Esophagus squamous epithelium (tissue), 4 donors: ENCODE results near the gene DHX8.

Experiments
- POLR2A ChIP-seq, 4 donors: fragments of 450-650 bp; IDR thresholded peaks; one replicate each; pipeline ENCODE4 v1.6.1; 2017; ENCODE audit warnings: antibody characterized with exemption in 4 of 4, mild to moderate bottlenecking in 4 of 4, moderate library complexity in 3 of 4
- TF ChIP-seq, protein P1 (sequence below), 6 experiments: fragments of 450-650 bp in 4 of 6; fragments of 200-600 bp in 2 of 6; sonication (generic) in 2 of 6; IDR thresholded peaks; one replicate each; pipeline ENCODE4 v1.5.1; 2016 to 2019; ENCODE audit warnings: antibody characterized with exemption in 6 of 6, mild to moderate bottlenecking in 4 of 6, moderate library complexity in 4 of 6

- TF ChIP-seq, protein P1, sequence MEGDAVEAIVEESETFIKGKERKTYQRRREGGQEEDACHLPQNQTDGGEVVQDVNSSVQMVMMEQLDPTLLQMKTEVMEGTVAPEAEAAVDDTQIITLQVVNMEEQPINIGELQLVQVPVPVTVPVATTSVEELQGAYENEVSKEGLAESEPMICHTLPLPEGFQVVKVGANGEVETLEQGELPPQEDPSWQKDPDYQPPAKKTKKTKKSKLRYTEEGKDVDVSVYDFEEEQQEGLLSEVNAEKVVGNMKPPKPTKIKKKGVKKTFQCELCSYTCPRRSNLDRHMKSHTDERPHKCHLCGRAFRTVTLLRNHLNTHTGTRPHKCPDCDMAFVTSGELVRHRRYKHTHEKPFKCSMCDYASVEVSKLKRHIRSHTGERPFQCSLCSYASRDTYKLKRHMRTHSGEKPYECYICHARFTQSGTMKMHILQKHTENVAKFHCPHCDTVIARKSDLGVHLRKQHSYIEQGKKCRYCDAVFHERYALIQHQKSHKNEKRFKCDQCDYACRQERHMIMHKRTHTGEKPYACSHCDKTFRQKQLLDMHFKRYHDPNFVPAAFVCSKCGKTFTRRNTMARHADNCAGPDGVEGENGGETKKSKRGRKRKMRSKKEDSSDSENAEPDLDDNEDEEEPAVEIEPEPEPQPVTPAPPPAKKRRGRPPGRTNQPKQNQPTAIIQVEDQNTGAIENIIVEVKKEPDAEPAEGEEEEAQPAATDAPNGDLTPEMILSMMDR (IDR thresholded peaks at IDR 0.05): no peak
- no peak for TF ChIP-seq POLR2A (IDR thresholded peaks at IDR 0.05)
These were observed 26.4 kb upstream of the DHX8 start for GRCh38 chr17:43457362-43457692.
